Esophagus mucosa (tissue), 1 donor: ENCODE data around the gene FIG4. TPM values are rescaled to one million over a fixed set of nuclear protein-coding genes. Genes with fewer than 3 reads are reported as not detected.
"Not testable (repeated sequence)": the region's sequence is repeated elsewhere in the genome, so short reads cannot be mapped to it uniquely, and the experiment has no call there.

Experiments used
- ATAC-seq: fragments of 200-7000 bp; cut with Tn5 transposase; one replicate; pipeline ENCODE4 v1.9.1; 2020
- total RNA-seq: library from RNA; stranded (reverse); gene quantifications from one replicate; pipeline ENCODE4 v1.2.4, GENCODE V29; 2023
- donor health status: DM: yes; HTN: yes; CAD: no.

FIG4 gene
- total RNA-seq, 1 donor from 2014 or later: 8.8 TPM

DNA sequence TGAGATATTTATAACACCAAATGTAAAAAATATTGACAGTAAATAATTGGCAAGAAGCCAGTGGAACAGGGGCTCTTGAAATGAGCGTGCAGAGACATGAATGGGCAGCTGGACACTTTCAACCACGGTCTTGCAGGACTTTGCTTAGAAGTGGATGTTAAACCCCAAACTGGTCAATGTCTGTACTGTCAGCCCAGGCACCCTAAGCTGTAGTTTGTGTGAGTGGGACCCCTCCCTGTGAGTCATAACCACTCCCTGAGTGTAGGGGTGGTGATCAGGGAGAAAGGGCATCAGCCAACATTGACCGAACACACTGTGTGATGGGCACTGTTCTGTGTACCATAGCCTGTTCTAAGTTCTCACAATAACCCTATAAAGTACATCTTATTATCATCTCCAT lies 108.6 kb downstream of the FIG4 start:
- ATAC-seq: peak; percentile 83

DNA sequence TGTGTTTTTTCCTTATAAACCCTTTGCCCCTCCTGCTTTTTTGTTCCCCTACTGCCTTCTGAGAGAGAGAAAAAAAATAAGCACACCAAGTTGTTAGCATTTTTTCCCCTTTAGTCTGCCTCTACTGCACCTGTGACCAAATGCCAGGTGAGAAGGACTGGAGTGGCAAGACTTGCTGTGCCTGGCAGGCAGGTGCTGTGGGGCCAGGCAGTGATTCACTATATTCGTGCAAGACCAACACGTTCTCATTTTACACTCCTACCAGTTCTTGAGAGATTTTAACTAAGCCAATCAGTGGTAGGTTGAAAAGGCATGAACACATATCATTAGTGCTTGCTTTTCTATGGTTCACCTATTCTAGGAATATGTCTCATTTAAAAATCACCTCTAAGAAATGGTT lies 109.7 kb downstream of the FIG4 start:
- ATAC-seq: peak; percentile 94

DNA sequence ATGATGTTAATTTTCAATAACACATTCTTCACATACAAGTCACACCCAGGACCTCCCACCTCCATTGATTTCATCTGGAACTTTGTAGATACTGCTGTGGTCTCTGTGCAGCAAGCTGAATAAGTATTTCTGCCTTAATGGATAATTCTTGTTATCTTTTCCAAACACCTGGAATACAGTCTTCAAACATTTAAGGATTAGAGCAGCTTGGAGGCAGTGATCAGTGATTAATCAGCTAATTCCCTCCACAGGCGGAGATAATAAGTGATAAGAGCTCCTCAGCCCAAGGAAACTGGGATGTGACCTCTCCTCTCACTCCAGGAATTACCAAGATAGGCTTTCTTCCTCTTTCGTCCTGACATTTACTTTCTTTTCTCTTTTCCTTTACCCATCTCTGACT lies 110.7 kb downstream of the FIG4 start:
- no peak for ATAC-seq

DNA sequence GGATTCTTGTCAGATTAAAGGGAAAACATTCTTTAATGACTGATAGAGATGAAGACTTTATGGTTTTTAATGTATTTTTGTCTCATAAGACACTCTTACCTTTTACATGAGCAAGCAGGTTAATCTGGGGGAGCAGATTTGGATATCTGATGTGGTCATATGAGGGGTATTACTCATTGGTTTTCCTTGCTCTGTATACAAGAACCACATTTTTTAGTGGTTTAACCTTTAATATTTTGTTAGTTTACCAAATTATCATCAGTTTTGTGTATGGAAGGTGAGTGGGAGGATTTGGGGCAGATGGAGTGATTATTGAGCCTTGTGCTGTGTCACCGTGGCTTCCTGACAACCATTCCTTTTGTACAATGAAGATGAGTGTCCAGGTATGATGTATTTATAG lies 112.9 kb downstream of the FIG4 start:
- no peak for ATAC-seq

DNA sequence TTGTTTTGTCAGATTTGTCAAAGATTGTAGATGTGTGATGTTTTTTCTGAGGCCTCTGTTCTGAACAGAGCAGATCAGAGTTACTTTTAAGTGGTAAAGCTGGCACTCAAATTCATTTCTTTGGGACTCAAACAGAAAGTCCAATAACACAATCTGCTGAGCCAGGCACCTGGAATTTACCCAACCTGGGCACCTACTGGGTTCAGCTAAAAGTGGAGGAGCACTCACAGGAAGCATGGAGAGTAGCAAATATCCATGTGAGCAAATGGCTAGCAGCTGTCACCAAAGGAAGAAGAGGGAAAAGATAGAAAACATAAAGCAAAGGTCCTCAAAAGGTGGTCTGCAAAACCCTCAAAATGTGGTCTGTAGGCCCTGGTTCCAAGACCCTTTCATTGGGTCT lies 116.8 kb downstream of the FIG4 start:
- no peak for ATAC-seq

DNA sequence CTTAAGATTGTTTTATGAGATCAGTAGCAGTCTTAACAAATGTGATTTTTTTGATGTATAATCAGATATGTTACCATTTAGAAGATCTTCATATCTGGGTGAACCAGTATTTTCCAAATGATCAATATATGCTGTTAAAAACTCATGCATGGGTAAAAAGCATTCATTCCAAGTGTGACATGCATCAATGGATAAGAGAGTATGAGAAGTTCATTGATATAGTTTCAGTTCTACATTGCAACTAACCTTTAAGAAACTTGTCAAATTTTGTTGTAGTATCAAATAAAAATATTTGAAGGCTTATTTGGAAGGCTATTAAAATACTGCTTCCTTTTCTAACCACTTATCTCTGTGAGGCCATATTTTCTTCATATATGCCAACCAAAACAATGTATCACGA lies 117.7 kb downstream of the FIG4 start:
- ATAC-seq: no peak

DNA sequence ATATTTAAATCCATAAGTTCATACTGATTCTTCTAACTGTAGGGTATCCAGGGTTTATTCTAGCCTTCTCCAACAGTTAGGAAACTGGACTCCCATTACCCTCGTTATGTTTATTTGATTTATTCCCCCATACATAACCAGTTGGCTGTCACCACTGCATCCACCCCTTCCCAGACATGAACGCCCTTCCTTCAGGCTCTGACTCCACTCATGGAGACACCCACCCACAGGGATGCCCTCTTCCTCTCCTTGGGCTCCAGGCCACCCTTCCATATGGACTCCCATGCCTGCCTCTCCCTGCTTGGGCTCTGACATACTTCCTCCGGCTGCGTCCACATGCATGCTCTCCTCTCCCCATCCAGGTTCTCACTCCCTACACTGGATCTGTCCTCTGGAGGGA lies 124.0 kb downstream of the FIG4 start:
- no peak for ATAC-seq

DNA sequence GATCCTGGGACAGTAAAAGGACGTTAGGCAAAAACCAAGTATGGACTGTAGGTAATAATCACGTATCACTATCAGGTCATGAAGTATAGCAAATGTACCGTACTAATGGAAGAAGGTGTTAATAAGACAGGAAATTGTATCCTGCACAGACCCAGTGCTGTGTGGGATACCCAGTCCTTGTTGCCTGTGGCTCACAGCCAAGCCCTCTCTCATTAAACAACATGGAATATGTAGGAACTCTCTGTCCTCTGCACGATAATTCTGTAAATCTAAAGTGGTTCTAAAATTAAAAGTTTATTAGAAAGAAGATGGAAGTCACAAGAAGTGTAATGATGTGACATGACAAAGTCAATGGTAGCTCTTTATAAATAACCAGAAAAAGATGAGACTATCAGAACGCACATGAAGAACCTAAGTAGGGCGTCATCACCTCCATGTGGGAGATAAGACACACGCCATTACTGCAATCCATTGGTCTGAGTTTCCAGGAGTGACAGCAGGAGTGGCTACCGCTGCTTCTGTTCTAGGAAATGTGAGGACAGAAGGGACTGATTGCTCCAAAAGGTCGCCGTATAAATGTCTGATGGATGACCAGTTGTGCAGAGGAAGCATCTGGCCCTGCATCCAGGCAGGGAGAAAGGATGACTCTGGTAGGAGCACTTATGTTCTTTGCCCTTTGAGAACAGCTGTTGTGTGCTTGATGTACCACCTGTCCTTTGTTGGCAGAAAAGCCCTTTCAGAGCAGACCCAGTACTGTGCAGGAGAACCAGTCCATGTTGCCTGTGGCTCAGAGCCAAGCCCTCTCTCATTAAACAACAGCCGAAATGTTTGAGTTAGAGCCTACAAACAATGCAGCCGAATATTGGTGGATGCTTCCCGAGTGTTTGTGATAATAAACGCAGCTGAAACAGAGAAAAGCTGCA lies 125.6 kb downstream of the FIG4 start:
- no peak for ATAC-seq

DNA sequence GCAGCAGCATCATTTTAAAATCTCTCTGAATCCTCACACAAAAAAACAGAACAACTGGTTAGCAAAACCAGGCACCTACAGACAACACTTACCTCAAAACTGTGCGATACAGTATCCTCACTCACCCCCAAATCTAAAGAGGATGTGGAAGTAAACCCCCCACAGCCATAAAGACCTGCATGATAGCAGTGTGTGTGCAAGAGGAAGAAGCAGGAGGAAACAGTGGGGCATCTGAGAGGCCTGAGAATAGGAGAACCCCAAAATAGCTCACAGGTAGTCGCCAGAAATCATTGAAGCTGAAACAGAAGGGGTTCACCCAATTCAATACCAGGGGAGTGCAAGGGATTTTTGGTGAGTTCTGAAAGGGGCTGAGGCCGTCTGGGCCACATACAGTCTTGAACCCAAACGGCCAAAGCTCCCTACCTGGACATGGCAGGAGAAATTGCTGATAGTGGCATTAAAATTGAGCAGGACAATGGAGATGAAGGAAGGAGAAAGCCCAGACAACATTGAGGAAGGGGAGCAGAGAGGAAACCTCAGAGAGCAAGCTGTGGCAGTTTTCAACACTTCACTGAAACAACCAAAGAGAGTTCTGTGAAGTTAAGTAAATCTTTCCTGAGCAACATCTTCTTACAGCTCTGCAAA lies 129.7 kb downstream of the FIG4 start:
- ATAC-seq: no peak

DNA sequence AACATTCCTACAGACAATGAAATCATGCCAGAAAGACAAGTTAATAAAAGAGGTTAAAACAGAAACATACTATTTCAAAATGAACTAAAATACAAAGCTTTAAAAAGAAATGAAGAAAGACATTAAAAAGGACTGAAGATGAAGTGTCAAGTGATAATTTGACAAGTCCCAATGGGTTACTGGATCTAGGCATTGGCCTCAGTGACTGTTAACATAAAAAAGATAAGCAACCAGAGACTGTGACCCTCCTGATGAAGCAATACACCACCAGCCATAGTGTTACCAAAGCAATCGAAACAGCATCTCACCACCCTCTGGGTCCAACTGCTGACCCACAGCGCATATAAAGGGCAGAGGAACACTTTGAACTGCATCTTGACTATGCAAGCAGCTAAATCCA lies 130.3 kb downstream of the FIG4 start:
- ATAC-seq: no peak

DNA sequence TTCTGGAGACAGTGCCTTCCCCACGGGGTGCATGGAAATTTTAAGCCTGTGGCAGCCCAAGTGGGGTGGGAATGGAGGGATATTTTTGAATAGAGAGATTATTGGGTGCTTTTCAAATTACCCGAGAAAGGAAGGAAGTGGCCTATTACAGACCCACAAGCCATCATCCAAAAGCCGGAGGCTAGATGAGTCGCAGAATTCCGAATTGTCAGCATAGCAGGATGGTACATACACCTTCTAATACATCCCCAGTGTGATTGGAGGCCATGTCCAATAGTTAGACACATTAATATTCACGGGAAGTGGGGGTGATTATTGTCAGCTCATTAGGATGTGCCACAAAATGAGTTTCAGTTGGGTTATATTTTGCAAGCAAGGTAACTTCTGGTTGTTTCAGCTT lies 133.0 kb downstream of the FIG4 start:
- ATAC-seq: no peak

DNA sequence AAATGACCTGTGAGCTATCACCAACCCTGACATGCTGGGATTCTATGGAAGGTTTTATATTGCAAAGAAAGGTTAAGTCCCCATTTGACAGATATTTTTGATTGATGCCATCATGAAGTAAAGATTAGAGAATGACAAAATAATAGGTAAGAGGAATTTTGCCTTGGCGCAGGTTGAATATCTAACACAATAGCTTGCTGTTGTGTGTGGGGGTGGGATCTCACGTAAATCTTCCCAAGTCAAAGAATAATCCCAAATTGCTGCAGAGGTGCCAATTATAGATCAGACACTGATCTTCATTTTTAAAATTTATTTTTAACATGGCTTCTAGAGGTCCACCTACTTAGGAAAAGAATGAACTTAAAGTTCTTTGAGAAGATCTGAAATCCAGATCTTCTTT lies 135.5 kb downstream of the FIG4 start:
- no peak for ATAC-seq

DNA sequence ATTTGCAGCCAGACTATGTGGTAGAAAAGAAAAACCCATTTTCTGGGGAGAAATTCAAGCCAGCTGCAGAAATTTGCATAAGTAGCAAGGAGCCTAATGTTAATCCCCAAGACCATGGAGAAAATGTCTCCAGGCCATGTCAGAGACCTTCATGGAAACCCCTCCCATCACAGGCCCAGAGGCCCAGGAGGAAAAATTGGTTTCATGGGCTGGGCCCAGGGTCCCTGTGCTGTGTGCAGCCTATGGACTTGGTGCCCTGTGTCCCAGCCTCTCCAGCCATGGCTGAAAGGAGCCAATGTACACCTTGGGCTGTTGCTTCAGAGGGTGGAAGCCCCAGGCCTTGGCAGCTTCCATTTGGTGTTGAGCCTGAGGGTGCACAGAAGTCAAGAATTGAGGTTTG lies 140.3 kb downstream of the FIG4 start:
- ATAC-seq: not testable (repeated sequence)

DNA sequence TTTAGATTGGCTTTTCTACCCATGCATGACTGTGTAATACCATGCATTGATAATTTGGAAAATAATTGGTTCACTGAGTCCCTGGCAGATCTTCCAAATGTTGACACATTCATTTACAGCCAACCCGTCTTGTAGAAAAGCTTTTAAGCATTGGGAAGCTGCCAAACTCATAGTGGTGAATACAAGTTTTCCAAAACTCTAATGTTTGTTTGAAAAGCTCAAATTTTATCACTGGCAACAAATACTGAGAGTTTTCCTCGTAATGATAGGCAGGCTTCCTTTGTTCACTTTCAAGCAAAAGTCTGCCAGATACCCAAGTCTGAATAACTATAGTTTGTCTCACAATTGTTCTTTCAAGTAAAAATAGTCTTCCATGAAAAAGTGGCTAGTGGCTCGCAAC lies 143.0 kb downstream of the FIG4 start:
- ATAC-seq: no peak

DNA sequence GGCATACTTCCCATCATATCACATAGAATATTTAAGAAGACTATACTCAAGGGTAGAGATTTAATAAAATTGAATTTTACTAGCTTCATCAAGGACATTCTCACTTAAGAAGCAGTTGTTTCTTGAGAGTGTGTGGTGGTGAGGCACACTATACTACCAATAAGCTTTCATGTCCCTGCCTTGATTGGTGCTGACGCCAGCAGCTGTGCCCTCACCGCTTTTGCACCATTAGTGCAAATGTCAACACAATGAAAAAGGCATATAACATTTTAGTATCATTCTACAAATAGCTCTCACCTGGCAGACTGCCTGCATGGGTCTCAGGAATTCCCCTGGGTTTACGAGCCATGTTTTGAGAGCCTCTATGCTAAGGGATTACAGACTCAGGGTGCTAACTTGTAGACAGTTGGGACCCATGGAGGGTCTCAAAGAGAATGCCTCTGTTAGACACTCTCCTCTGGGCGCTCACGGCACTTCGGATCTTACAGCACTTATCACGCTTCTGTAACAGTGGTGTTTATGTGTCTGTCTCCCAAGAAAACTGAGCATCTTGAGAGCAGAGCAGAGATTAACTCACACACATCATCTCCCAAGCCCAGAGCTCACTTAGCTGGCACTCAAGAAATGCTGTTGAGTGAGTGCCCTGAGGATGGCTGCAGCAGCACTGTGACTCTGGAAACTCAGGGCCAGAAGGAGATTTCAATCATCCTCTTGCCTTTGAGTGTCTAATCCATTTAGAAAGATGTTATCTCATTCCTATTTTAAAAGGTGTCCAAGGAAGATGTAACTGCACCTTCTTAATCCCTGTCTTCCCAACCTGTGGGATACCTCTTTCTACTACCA lies 143.7 kb downstream of the FIG4 start:
- ATAC-seq: no peak

DNA sequence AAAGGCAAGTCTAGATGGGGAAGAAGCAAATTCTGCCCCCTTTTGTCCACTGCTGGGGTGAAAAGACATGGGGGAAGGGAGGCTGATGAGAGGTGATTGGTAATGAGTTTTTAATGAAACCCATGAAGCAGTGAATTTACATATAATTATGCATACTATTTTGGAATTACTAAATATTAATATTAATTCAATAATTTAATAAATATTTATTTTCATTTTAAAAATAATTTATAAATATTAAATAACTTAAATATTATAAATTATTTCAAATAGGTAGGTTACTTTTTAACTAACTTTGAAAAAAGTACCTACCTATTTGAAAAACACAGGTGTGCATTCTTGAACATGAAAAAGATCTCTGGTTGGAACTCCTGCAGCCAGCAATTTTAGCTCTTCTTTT lies 148.9 kb downstream of the FIG4 start:
- ATAC-seq: no peak

DNA sequence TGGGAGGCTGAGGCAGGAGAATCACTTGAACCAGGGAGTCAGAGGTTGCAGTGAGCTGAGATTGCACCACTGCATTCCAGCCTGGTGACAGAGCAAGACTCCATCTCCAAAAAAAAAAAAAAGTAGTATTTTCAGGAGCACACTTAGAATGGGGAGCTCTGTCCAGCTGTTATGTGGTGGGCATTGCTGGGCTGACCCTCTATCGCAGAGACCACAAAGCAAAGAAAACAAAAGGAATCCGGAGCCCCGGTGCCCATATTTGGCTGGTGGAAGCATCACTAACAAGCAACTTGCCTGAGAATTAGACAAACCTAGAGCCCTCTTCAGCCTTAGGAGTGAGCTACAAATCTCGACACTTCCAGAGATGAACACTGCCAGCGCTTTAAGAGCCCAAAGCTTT lies 149.7 kb downstream of the FIG4 start:
- ATAC-seq: no peak

DNA sequence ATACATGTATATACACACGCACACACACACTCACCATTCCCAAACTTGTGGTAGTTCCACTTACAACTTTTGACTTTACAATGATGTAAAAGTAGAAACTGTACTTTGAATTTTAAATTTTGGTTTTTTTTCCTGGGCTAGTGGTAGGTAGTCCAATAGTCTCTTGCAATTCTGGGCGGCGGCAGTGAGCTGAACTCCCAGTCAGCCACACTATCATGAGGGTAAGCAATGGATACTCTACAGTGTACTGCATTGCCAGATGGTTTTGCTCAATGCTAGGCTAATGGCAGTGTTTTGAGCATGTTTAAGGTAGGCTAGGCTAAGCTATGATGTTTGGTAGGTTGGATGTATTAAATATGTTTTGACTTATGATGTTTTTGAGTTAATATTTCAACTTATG lies 150.8 kb downstream of the FIG4 start:
- no peak for ATAC-seq

DNA sequence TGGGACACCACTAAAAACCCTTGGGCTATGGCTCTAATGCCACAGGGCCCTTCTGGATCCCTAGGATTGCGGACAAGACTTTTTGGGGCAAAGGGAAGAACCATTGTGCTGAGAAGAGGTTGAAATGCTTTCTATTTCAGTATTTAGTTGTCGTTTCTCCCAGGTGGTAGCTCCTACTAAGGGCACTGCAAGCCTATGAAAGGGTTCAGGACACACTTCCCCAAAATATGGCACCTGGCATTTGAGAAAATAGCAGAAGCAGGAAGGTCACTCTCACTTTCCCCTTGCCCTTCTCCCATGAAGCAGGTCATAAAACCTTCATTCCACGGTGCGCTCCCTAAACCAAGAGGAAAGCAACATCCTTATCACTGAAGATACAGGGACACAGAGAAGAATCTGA lies 161.6 kb downstream of the FIG4 start:
- no peak for ATAC-seq

DNA sequence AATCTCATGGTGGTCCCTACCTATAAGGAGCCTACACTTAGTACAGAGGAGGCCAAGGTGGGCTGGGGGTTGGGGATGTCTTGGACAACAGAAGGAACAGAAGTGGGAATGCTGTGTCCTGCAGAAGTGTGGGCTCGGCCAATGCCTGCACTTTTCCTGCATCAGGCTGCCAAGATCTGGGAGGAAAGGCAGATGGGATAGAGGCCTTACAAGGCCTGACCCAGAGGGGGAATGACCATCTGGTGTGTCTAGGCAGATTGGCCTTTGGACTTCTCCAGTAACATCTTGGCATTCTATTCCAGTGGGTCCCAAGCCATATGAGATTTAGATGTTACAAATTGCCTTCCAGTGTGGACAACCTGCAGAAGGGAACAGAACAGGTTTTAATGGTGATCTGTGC lies 162.3 kb downstream of the FIG4 start:
- ATAC-seq: no peak

DNA sequence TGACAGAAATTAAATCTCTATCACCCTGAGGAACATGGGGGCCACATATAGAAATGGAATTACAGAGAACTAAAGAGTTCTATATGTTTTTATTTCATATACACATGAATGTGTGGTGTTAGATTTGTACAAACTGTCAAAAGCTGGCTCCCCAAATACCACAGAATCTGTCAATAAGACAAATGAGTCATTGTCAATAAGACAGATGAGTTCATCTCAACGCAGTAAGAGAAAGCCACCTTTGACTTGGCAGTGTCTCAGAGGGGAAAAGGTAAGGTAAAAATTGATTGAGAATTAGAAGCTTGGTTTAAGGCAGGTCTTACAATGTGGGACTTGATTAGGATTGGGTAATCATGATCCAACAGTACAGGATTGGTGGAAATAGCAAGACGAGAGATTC lies 162.9 kb downstream of the FIG4 start:
- no peak for ATAC-seq

DNA sequence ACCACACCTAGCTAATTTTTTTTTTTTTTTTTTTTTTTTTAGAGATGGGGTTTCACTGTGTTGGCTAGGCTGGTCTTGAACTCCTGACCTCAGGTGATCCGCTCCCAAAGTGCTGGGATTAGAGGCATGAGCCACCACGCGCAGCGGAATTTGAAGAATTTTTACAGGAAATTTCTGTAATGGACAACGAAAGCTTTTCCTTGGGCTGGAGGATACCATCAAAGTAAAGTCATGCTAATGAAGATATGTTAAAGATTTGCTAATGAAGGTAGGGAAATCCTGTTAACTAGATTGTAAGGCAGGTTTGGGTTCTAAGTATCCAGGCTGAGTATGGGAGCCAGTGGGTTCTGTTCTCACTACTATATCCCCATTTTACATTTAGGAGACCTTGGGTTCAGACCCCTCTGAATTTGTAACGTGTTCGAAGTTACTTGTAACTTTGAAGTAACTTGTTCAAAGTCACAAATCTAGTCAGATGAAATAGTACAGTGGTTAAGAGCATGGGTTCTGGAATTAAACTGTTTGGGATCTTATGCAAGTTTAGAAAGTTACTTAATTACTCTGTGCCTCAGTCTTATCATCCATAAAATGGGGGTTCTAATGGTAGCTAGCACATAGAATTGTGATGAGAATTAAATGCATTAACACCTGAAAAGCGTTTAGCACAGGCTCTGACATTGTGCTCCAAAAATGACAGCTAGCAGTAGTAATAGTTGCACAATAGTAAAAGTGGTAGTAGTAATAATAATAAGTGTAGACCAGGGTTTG lies 163.6 kb downstream of the FIG4 start:
- ATAC-seq: no peak
